ENCODE data around the gene KNG1.
"Not testable (repeated sequence)": the region's sequence is repeated elsewhere in the genome, so short reads cannot be mapped to it uniquely, and the experiment has no call there.

KNG1 gene

GRCh38 chr3:186694288-186695032, 22.7 kb upstream of the KNG1 start:
- Mint-ChIP-seq H3K4me3 (no peak overlapping the region), H3K36me3 (no peaks in the 10 kb centered on the region), H3K4me1 (no peaks in the 10 kb centered on the region), H3K27ac (no peak overlapping the region), H3K27me3 (peaks cover 9% of the 10 kb centered on the region), H3K9me3 (no peaks in the 10 kb centered on the region)
- DNase-seq (ENCODE audit: low spot score in 2 of 2): no peak
- ATAC-seq (ENCODE audit: low read depth): no peak

- Mint-ChIP-seq H3K27me3 (peaks cover 7% of the 10 kb centered on the region), H3K4me3 (no peak overlapping the region), H3K9me3 (no peaks in the 10 kb centered on the region), H3K27ac (no peak overlapping the region), H3K36me3 (no peaks in the 10 kb centered on the region), H3K4me1 (no peaks in the 10 kb centered on the region)
- ATAC-seq (ENCODE audit: low read depth) (no peak), DNase-seq (ENCODE audit: low spot score in 2 of 2) (no peak)
These were observed 20.6 kb upstream of the KNG1 start for GRCh38 chr3:186696522-186696921.

- Mint-ChIP-seq H3K4me1 (no peaks in the 10 kb centered on the region), H3K4me3 (no peak overlapping the region), H3K9me3 (no peaks in the 10 kb centered on the region), H3K27me3 (peaks cover 3% of the 10 kb centered on the region), H3K36me3 (no peaks in the 10 kb centered on the region), H3K27ac (no peak overlapping the region)
- DNase-seq (ENCODE audit: low spot score in 2 of 2) (no peak), ATAC-seq (ENCODE audit: low read depth) (no peak)
These were observed 19.6 kb upstream of the KNG1 start for GRCh38 chr3:186697510-186697909.

GRCh38 chr3:186700267-186700666, 16.9 kb upstream of the KNG1 start:
- no peaks in the 10 kb centered on the region for H3K9me3 Mint-ChIP-seq
- no peaks in the 10 kb centered on the region for H3K36me3 Mint-ChIP-seq
- no peak overlapping the region for H3K4me3 Mint-ChIP-seq
- H3K27me3 Mint-ChIP-seq: peaks cover 5% of the 10 kb centered on the region
- ATAC-seq (ENCODE audit: low read depth) (no peak), DNase-seq (ENCODE audit: low spot score in 2 of 2) (no peak)
- H3K27ac Mint-ChIP-seq: no peak overlapping the region
- no peaks in the 10 kb centered on the region for H3K4me1 Mint-ChIP-seq

GRCh38 chr3:186702451-186702850, 14.7 kb upstream of the KNG1 start:
- not testable (repeated sequence) for H3K4me3 Mint-ChIP-seq; H3K27me3 Mint-ChIP-seq; H3K9me3 Mint-ChIP-seq; H3K4me1 Mint-ChIP-seq; H3K27ac Mint-ChIP-seq; H3K36me3 Mint-ChIP-seq; DNase-seq (ENCODE audit: low spot score in 2 of 2); ATAC-seq (ENCODE audit: low read depth)

DNA sequence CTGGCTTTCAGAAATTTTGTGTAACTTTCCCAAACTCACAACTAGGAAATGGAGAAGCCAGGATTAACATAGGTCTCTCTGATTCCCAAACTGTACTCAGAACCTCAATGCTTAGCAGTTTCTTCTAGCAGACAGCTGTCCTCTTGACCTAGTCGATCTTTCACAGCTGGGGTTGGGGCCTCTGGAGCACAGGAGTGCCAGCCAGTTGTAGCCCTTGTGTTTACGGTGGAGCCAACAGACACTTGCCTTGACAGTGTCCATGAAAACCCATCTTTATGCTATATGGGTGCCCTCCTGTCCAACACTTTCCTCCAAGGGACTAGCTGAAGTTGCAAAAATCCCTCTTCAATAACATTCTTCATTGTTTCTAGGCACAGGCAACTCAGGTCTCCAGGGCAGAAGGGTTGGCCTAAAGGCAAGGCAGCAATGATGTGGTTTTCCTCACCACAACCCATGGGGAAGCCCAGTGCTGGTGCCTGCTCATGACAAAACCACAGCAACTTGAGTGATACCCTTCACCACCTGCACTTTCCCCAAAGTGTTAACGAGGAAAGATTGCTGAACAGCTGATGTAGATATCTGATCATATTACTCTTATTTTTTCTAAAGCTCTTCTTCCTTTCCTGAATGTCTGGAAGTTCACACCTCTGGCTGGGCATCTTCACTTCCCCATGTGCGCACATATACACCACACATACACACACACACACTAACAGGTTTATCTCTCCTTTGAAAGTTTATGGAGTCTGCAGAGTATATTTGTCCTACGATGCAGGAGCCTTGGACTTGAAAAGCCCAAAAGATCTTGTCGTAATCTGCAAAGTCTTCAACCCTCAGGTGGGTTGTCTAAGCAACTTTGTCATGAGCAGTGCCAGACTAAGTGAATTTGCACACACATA, 11.0 kb upstream of the KNG1 start:
- ATAC-seq (ENCODE audit: low read depth) (peak; percentile 91), DNase-seq (ENCODE audit: low spot score in 2 of 2) (peak in 1 of 2 donors; percentile 3)
- peaks cover 5% of the 10 kb centered on the region for H3K4me1 Mint-ChIP-seq
- no peak overlapping the region for H3K27ac Mint-ChIP-seq
- no peaks in the 10 kb centered on the region for H3K36me3 Mint-ChIP-seq
- no peak overlapping the region for H3K4me3 Mint-ChIP-seq
- H3K27me3 Mint-ChIP-seq: peaks cover 10% of the 10 kb centered on the region
- H3K9me3 Mint-ChIP-seq: no peaks in the 10 kb centered on the region

GRCh38 chr3:186708983-186709679, 8.0 kb upstream of the KNG1 start:
- DNase-seq (ENCODE audit: low spot score in 2 of 2) (no peak), ATAC-seq (ENCODE audit: low read depth) (no peak)
- Mint-ChIP-seq H3K9me3 (no peaks in the 10 kb centered on the region), H3K27ac (no peak overlapping the region), H3K4me1 (peaks cover 5% of the 10 kb centered on the region), H3K36me3 (no peaks in the 10 kb centered on the region), H3K27me3 (peaks cover 7% of the 10 kb centered on the region), H3K4me3 (no peak overlapping the region)

DNA sequence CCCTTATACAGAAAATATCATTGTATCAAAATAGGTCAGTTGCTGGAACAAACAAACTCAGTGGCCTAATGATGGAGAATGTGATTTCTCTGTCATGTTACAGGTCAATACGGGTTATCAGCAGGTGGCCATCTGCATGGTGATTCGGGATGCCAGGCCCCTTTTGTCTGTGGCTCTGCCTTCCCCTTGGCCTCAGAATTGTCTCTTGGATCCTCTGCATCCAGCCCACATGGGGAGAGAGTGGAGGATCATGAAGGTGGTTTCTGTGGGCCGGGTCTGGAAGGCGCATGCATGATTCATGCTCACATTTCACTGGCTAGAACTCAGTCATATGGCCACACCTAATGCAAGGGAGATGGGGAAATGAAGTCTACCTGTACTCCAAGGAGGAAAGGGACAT, 6.5 kb upstream of the KNG1 start:
- H3K27ac Mint-ChIP-seq; ATAC-seq (ENCODE audit: low read depth); H3K36me3 Mint-ChIP-seq; H3K27me3 Mint-ChIP-seq; DNase-seq (ENCODE audit: low spot score in 2 of 2); H3K9me3 Mint-ChIP-seq; H3K4me3 Mint-ChIP-seq: not testable (repeated sequence)
- H3K4me1 Mint-ChIP-seq: peaks cover 12% of the 10 kb centered on the region

GRCh38 chr3:186713499-186713898, 3.7 kb upstream of the KNG1 start:
- Mint-ChIP-seq H3K4me1 (peaks cover 9% of the 10 kb centered on the region), H3K27me3 (no peaks in the 10 kb centered on the region), H3K9me3 (no peaks in the 10 kb centered on the region), H3K36me3 (no peaks in the 10 kb centered on the region), H3K27ac (no peak overlapping the region), H3K4me3 (no peak overlapping the region)
- DNase-seq (ENCODE audit: low spot score in 2 of 2): no peak
- no peak for ATAC-seq (ENCODE audit: low read depth)

GRCh38 chr3:186719945-186720739, 3.0 kb downstream of the KNG1 start:
- no peak overlapping the region for H3K27ac Mint-ChIP-seq

GRCh38 chr3:186722457-186722856, 5.3 kb downstream of the KNG1 start:
- Mint-ChIP-seq H3K9me3 (no peaks in the 10 kb centered on the region), H3K4me3 (no peak overlapping the region), H3K36me3 (no peaks in the 10 kb centered on the region), H3K27ac (no peak overlapping the region), H3K4me1 (no peaks in the 10 kb centered on the region), H3K27me3 (peaks cover 3% of the 10 kb centered on the region)
- ATAC-seq (ENCODE audit: low read depth) (no peak), DNase-seq (ENCODE audit: low spot score in 2 of 2) (no peak)

More at GRCh38 chr3:186719945-186720739, 3.0 kb downstream of the KNG1 start:
- Mint-ChIP-seq H3K9me3 (no peaks in the 10 kb centered on the region), H3K36me3 (no peaks in the 10 kb centered on the region), H3K4me1 (peaks cover 3% of the 10 kb centered on the region), H3K27me3 (peaks cover 3% of the 10 kb centered on the region), H3K4me3 (no peak overlapping the region)
- ATAC-seq (ENCODE audit: low read depth) (no peak), DNase-seq (ENCODE audit: low spot score in 2 of 2) (no peak)

- H3K27me3 Mint-ChIP-seq: peaks cover 5% of the 10 kb centered on the region
- no peak overlapping the region for H3K27ac Mint-ChIP-seq
- ATAC-seq (ENCODE audit: low read depth): no peak
- DNase-seq (ENCODE audit: low spot score in 2 of 2): no peak
- no peaks in the 10 kb centered on the region for H3K36me3 Mint-ChIP-seq
- H3K9me3 Mint-ChIP-seq: no peaks in the 10 kb centered on the region
- H3K4me1 Mint-ChIP-seq: no peaks in the 10 kb centered on the region
- H3K4me3 Mint-ChIP-seq: no peak overlapping the region
These were observed 7.8 kb downstream of the KNG1 start for GRCh38 chr3:186724911-186725310.

GRCh38 chr3:186732169-186732766, 15.1 kb downstream of the KNG1 start:
- DNase-seq (ENCODE audit: low spot score in 2 of 2) (no peak), ATAC-seq (ENCODE audit: low read depth) (no peak)
- Mint-ChIP-seq H3K4me1 (peaks cover 2% of the 10 kb centered on the region), H3K36me3 (no peaks in the 10 kb centered on the region), H3K27me3 (peaks cover 4% of the 10 kb centered on the region), H3K4me3 (no peak overlapping the region), H3K9me3 (no peaks in the 10 kb centered on the region), H3K27ac (no peak overlapping the region)
